GM21381 (cell line): ENCODE data around the gene RNU1-1.
"Not testable (repeated sequence)": the region's sequence is repeated elsewhere in the genome, so short reads cannot be mapped to it uniquely, and the experiment has no call there.

Experiments used
- ATAC-seq: cut with Tn5 transposase; IDR thresholded peaks from one replicate; pipeline ENCODE4 v1.9.1; 2021; ENCODE audit warnings: mild to moderate bottlenecking, moderate library complexity; ENCODE audit not compliant: unreplicated experiment

Gene RNU1-1

GRCh38 chr1:16498047-16498446 is 16.0 kb downstream of the RNU1-1 start:
- ATAC-seq: not testable (repeated sequence)

- not testable (repeated sequence) for ATAC-seq
Measured at GRCh38 chr1:16497474-16497904, 16.6 kb downstream of the RNU1-1 start.

GRCh38 chr1:16493731-16494130 is 20.4 kb downstream of the RNU1-1 start:
- ATAC-seq: not testable (repeated sequence)

- ATAC-seq: not testable (repeated sequence)
Measured at GRCh38 chr1:16492937-16493336, 21.1 kb downstream of the RNU1-1 start.

- ATAC-seq: no peak
Measured at GRCh38 chr1:16491056-16491675, 22.9 kb downstream of the RNU1-1 start.

- not testable (repeated sequence) for ATAC-seq
Measured at GRCh38 chr1:16489195-16489880, 24.7 kb downstream of the RNU1-1 start.

GRCh38 chr1:16487011-16487410 is 27.1 kb downstream of the RNU1-1 start:
- ATAC-seq: not testable (repeated sequence)

GRCh38 chr1:16486316-16486715 is 27.8 kb downstream of the RNU1-1 start:
- not testable (repeated sequence) for ATAC-seq

- ATAC-seq: no peak
Measured at GRCh38 chr1:16484931-16485330, 29.2 kb downstream of the RNU1-1 start.

- no peak for ATAC-seq
Measured at GRCh38 chr1:16484501-16484835, 29.6 kb downstream of the RNU1-1 start.

GRCh38 chr1:16483639-16484500 is 30.2 kb downstream of the RNU1-1 start:
- not testable (repeated sequence) for ATAC-seq

GRCh38 chr1:16483146-16483545 is 30.9 kb downstream of the RNU1-1 start:
- ATAC-seq: not testable (repeated sequence)

- no peak for ATAC-seq
Measured at GRCh38 chr1:16478091-16478490, 36.0 kb downstream of the RNU1-1 start.

GRCh38 chr1:16475771-16476770 is 38.0 kb downstream of the RNU1-1 start:
- ATAC-seq: not testable (repeated sequence)

GRCh38 chr1:16474891-16475290 is 39.2 kb downstream of the RNU1-1 start:
- ATAC-seq: not testable (repeated sequence)

GRCh38 chr1:16474166-16474800 is 39.8 kb downstream of the RNU1-1 start:
- ATAC-seq: no peak

GRCh38 chr1:16468558-16468957 is 45.5 kb downstream of the RNU1-1 start:
- no peak for ATAC-seq

- ATAC-seq: no peak
Measured at GRCh38 chr1:16464917-16465625, 49.0 kb downstream of the RNU1-1 start.
